Trophoblast cell (in vitro differentiated cells and primary cell): Measurements from ENCODE around the gene ASXL2.

ENCODE experiments used
- DNase-seq, 2 donors: peaks; one replicate each; pipeline ENCODE4 v3.0.0-alpha.2; 2016
- H2AFZ ChIP-seq: 2 replicates; pipeline ENCODE4 v1.6.1; 2013; ENCODE audit warnings: low read length, moderate library complexity, mild to moderate bottlenecking; ENCODE audit not compliant: insufficient read depth, poor library complexity
- H2AK5ac ChIP-seq: 2 replicates; pipeline ENCODE4 v1.6.1; 2013; ENCODE audit warnings: mild to moderate bottlenecking, low read length
- H2BK120ac ChIP-seq: 2 replicates; pipeline ENCODE4 v1.6.1; 2013; ENCODE audit warnings: low read length, mild to moderate bottlenecking, moderate library complexity; ENCODE audit not compliant: insufficient read depth, poor library complexity
- H2BK12ac ChIP-seq: 2 replicates; pipeline ENCODE4 v1.6.1; 2013; ENCODE audit warnings: mild to moderate bottlenecking, low read length, moderate library complexity
- H2BK5ac ChIP-seq: 2 replicates; pipeline ENCODE4 v1.6.1; 2013; ENCODE audit warnings: low read length, low read depth, moderate library complexity, mild to moderate bottlenecking; ENCODE audit not compliant: poor library complexity
- H3K14ac ChIP-seq: 2 replicates; pipeline ENCODE4 v1.6.1; 2013; ENCODE audit warnings: mild to moderate bottlenecking, low read length
- H3K18ac ChIP-seq: 2 replicates; pipeline ENCODE4 v1.6.1; 2013; ENCODE audit warnings: mild to moderate bottlenecking, low read length
- H3K23ac ChIP-seq: 2 replicates; pipeline ENCODE4 v1.6.1; 2013; ENCODE audit warnings: low read length
- H3K27ac ChIP-seq: 2 replicates; pipeline ENCODE4 v1.5.1; 2013; ENCODE audit warnings: low read depth, mild to moderate bottlenecking, inconsistent platforms, low read length, moderate library complexity
- H3K27me3 ChIP-seq: 2 replicates; pipeline ENCODE4 v1.6.1; 2013; ENCODE audit warnings: inconsistent platforms, mild to moderate bottlenecking, low read length, moderate library complexity; ENCODE audit not compliant: insufficient read depth
- H3K36me3 ChIP-seq, 2 experiments: 1 replicate in 1 of 2; 2 replicates in 1 of 2; pipeline ENCODE4 v1.6.1; 2013; ENCODE audit warnings: low read length in 2 of 2, mild to moderate bottlenecking in 2 of 2, moderate library complexity in 1 of 2; ENCODE audit not compliant: insufficient read depth in 2 of 2, control insufficient read depth in 1 of 2
- H3K4ac ChIP-seq: 2 replicates; pipeline ENCODE4 v1.6.1; 2013; ENCODE audit warnings: low read depth, mild to moderate bottlenecking, low read length, moderate library complexity
- H3K4me1 ChIP-seq, 2 experiments: 1 replicate in 1 of 2; 2 replicates in 1 of 2; pipeline ENCODE4 v1.6.1; 2013; ENCODE audit warnings: low read length in 2 of 2, mild to moderate bottlenecking in 2 of 2, moderate library complexity in 1 of 2; ENCODE audit not compliant: insufficient read depth in 2 of 2, control insufficient read depth in 1 of 2
- H3K4me2 ChIP-seq: 2 replicates; pipeline ENCODE4 v1.6.1; 2013; ENCODE audit warnings: inconsistent platforms, mild to moderate bottlenecking, low read length, moderate library complexity
- H3K4me3 ChIP-seq: 2 replicates; pipeline ENCODE4 v1.5.1; 2013; ENCODE audit warnings: mild to moderate bottlenecking, low read depth, low read length, inconsistent platforms
- H3K79me1 ChIP-seq: one replicate; pipeline ENCODE4 v1.6.1; 2013; ENCODE audit warnings: low read length
- H3K79me2 ChIP-seq: 2 replicates; pipeline ENCODE4 v1.6.1; 2013; ENCODE audit warnings: low read length, mild to moderate bottlenecking; ENCODE audit not compliant: control insufficient read depth, insufficient read depth, poor library complexity
- H3K9ac ChIP-seq: 2 replicates; pipeline ENCODE4 v1.6.1; 2013; ENCODE audit warnings: mild to moderate bottlenecking, low read length
- H3K9me3 ChIP-seq: 2 replicates; pipeline ENCODE4 v1.6.1; 2013; ENCODE audit warnings: low read depth, mild to moderate bottlenecking, control low read depth, inconsistent platforms, low read length; ENCODE audit not compliant: insufficient read depth
- H4K12ac ChIP-seq: 2 replicates; pipeline ENCODE4 v1.6.1; 2013; ENCODE audit warnings: low read depth, mild to moderate bottlenecking, low read length, moderate library complexity
- H4K8ac ChIP-seq: 2 replicates; pipeline ENCODE4 v1.6.1; 2013; ENCODE audit warnings: low read depth, mild to moderate bottlenecking, low read length, moderate library complexity
- H4K91ac ChIP-seq: one replicate; pipeline ENCODE4 v1.6.1; 2013; ENCODE audit warnings: low read depth, mild to moderate bottlenecking, low read length, moderate library complexity
- WGBS: extraction: QIAGEN DNeasy Blood & Tissue Kit; methylation state at CpG from one replicate; pipeline ENCODE4 v1.1.7; 2013; ENCODE audit warnings: missing lambda C conversion rate; ENCODE audit not compliant: insufficient read length, insufficient coverage; ENCODE audit errors: extremely low coverage; 5-methylcytosine and 5-hydroxymethylcytosine counted together

The ASXL2 gene

GRCh38 chr2:25711675-25712354 lies 166.5 kb downstream of the ASXL2 start:
- H3K79me1 ChIP-seq = no peaks in the 10 kb centered on the region
- WGBS = no CpG with 5 or more reads among the region's 12 CpGs

GRCh38 chr2:25710750-25711149 lies 167.5 kb downstream of the ASXL2 start:
- Histone ChIP-seq H3K18ac (no peak overlapping the region), H3K4me1 (no peaks in the 10 kb centered on the region), H3K4me3 (no peak overlapping the region), H3K27ac (no peak overlapping the region), H3K9me3 (no peaks in the 10 kb centered on the region), H2AFZ (no peak overlapping the region), H3K4ac (no peak overlapping the region), H3K23ac (no peak overlapping the region), H3K4me2 (no peak overlapping the region), H2BK120ac (no peak overlapping the region), H3K79me2 (no peaks in the 10 kb centered on the region), H3K9ac (no peak overlapping the region), H2BK12ac (no peak overlapping the region), H3K36me3 (no peaks in the 10 kb centered on the region), H4K12ac (no peak overlapping the region), H2AK5ac (no peak overlapping the region), H4K91ac (no peak overlapping the region), H4K8ac (no peak overlapping the region), H2BK5ac (no peak overlapping the region), H3K79me1 (no peaks in the 10 kb centered on the region), H3K27me3 (no peaks in the 10 kb centered on the region), H3K14ac (no peak overlapping the region)
- no peak for DNase-seq
- WGBS = no CpG with 5 or more reads among the region's 3 CpGs

More at GRCh38 chr2:25711675-25712354, 166.5 kb downstream of the ASXL2 start:
- DNase-seq = no peak
- H2AK5ac ChIP-seq = no peak overlapping the region
- H3K4ac ChIP-seq = no peak overlapping the region
- H3K27me3 ChIP-seq = no peaks in the 10 kb centered on the region
- H2AFZ ChIP-seq = no peak overlapping the region
- no peak overlapping the region for H3K4me2 ChIP-seq
- no peak overlapping the region for H4K8ac ChIP-seq
- H3K18ac ChIP-seq = no peak overlapping the region
- H3K14ac ChIP-seq = no peak overlapping the region
- H3K23ac ChIP-seq = no peak overlapping the region
- no peak overlapping the region for H3K27ac ChIP-seq
- H2BK120ac ChIP-seq = no peak overlapping the region
- no peaks in the 10 kb centered on the region for H3K4me1 ChIP-seq
- no peak overlapping the region for H4K12ac ChIP-seq
- no peak overlapping the region for H2BK5ac ChIP-seq
- no peaks in the 10 kb centered on the region for H3K9me3 ChIP-seq
- H3K79me2 ChIP-seq = no peaks in the 10 kb centered on the region
- H4K91ac ChIP-seq = no peak overlapping the region
- no peak overlapping the region for H3K9ac ChIP-seq
- H3K36me3 ChIP-seq = no peaks in the 10 kb centered on the region
- no peak overlapping the region for H2BK12ac ChIP-seq
- no peak overlapping the region for H3K4me3 ChIP-seq

GRCh38 chr2:25709349-25709748 lies 168.9 kb downstream of the ASXL2 start:
- Histone ChIP-seq H3K23ac (no peak overlapping the region), H3K4ac (no peak overlapping the region), H3K27ac (no peak overlapping the region), H3K79me2 (no peaks in the 10 kb centered on the region), H2BK5ac (no peak overlapping the region), H3K14ac (no peak overlapping the region), H4K12ac (no peak overlapping the region), H3K18ac (no peak overlapping the region), H2AK5ac (no peak overlapping the region), H4K91ac (no peak overlapping the region), H4K8ac (no peak overlapping the region), H2BK120ac (no peak overlapping the region), H3K79me1 (no peaks in the 10 kb centered on the region), H3K4me3 (no peak overlapping the region), H2BK12ac (no peak overlapping the region), H2AFZ (no peak overlapping the region), H3K4me1 (no peaks in the 10 kb centered on the region), H3K9ac (no peak overlapping the region), H3K9me3 (no peaks in the 10 kb centered on the region), H3K36me3 (no peaks in the 10 kb centered on the region), H3K4me2 (no peak overlapping the region), H3K27me3 (no peaks in the 10 kb centered on the region)
- DNase-seq = no peak
- WGBS = no CpG with 5 or more reads among the region's 2 CpGs

- no peak for DNase-seq
- Histone ChIP-seq H3K27me3 (no peaks in the 10 kb centered on the region), H3K4me2 (no peak overlapping the region), H2AFZ (no peak overlapping the region), H2AK5ac (no peak overlapping the region), H3K36me3 (no peaks in the 10 kb centered on the region), H2BK120ac (no peak overlapping the region), H3K4ac (no peak overlapping the region), H3K18ac (no peak overlapping the region), H3K27ac (no peak overlapping the region), H3K9ac (no peak overlapping the region), H3K23ac (no peak overlapping the region), H4K91ac (no peak overlapping the region), H3K14ac (no peak overlapping the region), H3K4me3 (no peak overlapping the region), H4K8ac (no peak overlapping the region), H3K79me1 (no peaks in the 10 kb centered on the region), H3K79me2 (no peaks in the 10 kb centered on the region), H2BK12ac (no peak overlapping the region), H4K12ac (no peak overlapping the region), H3K9me3 (no peaks in the 10 kb centered on the region), H2BK5ac (no peak overlapping the region), H3K4me1 (no peaks in the 10 kb centered on the region)
- no CpG with 5 or more reads among the region's 5 CpGs for WGBS
Observed at GRCh38 chr2:25707927-25708590, 170.2 kb downstream of the ASXL2 start.
